Mucosa of stomach (tissue), 1 donor: ENCODE data around the gene LPAR3.

ENCODE experiments used
- H3K27me3 ChIP-seq: one replicate; pipeline ENCODE4 v1.7.0; 2013; ENCODE audit warnings: mild to moderate bottlenecking, low read length; ENCODE audit not compliant: control insufficient read depth, insufficient read depth
- H3K36me3 ChIP-seq: one replicate; pipeline ENCODE4 v1.7.0; 2013; ENCODE audit warnings: low read length; ENCODE audit not compliant: control insufficient read depth, insufficient read depth
- H3K4me1 ChIP-seq: one replicate; pipeline ENCODE4 v1.7.0; 2013; ENCODE audit warnings: mild to moderate bottlenecking, low read length; ENCODE audit not compliant: control insufficient read depth, insufficient read depth
- H3K4me3 ChIP-seq: one replicate; pipeline ENCODE4 v1.7.0; 2013; ENCODE audit warnings: low read length
- H3K9ac ChIP-seq: one replicate; pipeline ENCODE4 v1.7.0; 2013; ENCODE audit warnings: mild to moderate bottlenecking, low read length, moderate library complexity
- H3K9me3 ChIP-seq: one replicate; pipeline ENCODE4 v1.7.0; 2013; ENCODE audit warnings: mild to moderate bottlenecking, low read length, moderate library complexity; ENCODE audit not compliant: control insufficient read depth
- donor health status: Pancreatic carcinoma.

LPAR3 gene

DNA sequence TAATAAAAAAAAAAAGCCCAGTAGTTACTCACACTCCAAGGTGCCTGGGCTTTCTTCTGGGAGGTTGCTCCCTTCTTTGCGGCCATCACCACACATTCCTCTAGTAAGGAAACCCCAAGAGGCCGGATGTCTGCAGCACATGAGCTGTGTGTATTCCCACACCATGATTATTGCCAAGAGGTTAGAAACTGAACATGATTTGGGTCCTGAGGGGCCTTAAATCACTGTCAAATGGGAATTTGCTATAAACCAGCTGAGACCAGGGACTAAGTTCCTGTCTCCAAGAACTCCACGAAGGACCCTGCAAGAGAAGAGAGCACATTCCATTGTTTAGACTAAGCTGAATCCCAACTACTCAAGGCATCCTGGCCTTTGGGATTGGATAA lies 117.5 kb downstream of the LPAR3 start:
- H3K4me1 ChIP-seq: no peaks in the 10 kb centered on the region
- no peaks in the 10 kb centered on the region for H3K27me3 ChIP-seq
- H3K9me3 ChIP-seq: no peaks in the 10 kb centered on the region
- H3K36me3 ChIP-seq: no peaks in the 10 kb centered on the region
- no peak overlapping the region for H3K9ac ChIP-seq
- no peak overlapping the region for H3K4me3 ChIP-seq

DNA sequence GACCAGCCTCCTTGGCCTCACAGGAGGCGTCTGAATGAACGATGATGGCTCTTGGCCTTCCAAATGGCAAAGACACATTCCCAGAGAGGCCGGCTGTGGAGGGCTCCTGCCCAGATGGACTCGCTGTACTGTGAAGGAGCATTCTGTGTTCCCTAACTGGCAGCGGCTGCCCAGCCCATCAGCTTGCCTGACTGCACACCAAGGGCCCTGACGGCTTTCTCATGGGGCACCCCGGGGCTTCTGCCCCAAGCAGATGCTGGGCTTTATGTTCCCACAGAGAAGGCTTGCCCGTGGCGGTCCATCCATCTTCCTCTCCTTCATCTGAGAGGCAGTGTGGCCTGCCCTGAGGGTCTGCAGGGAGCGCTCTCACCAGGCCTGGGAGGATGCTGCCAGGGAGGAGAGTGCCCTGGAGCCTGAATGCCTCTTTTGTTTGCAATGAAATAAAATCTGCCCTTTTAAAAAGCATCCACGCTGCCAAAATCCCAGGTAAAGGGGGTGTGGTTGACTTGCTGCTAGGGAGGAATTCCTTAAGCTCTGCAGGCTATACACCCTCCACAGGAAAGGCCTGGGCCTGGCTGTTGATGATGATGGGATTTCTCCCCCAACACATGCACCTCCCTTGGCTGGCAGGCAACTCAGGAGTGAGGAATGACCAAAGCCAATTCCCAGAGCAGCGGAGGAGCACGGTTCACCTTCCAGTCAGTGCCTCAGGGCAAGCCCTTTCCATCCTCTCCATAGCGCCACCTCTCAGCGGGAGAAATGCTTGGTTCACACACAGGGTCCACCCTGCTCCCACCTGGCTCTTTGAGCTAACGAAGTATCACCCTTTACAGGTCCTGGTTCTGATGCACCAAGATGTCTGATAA lies 118.1 kb downstream of the LPAR3 start:
- Histone ChIP-seq H3K36me3 (no peaks in the 10 kb centered on the region), H3K27me3 (no peaks in the 10 kb centered on the region), H3K4me3 (no peak overlapping the region), H3K9me3 (no peaks in the 10 kb centered on the region), H3K9ac (no peak overlapping the region), H3K4me1 (no peaks in the 10 kb centered on the region)

DNA sequence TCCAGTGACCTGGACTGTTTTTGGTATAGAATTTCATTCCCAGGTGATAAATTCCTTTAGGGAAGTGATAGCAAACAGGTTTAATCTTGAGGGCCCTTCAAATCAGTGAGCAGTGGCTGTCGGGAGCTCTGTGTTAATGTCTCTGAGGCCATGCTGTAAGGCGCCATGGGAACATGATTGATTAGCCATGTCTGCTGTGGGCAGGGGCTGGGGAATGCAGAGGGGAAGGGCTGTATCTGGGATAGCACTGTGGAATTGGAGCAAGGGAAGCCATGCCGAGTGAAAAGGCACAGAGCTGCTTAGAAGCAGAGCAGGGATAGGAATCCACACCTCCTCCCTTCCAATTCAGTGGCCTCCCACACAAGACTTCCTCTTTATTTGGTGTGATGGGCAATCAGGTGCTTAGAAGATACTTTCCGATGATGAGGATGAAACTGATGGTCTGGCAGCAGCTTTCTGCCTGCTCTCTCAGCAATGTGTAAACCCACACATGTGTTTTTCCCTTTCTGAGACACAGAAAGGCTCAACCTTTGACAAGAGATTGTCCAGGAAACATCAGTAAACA lies 119.0 kb downstream of the LPAR3 start:
- no peaks in the 10 kb centered on the region for H3K9me3 ChIP-seq
- no peak overlapping the region for H3K9ac ChIP-seq
- no peaks in the 10 kb centered on the region for H3K27me3 ChIP-seq
- H3K4me3 ChIP-seq: no peak overlapping the region
- H3K36me3 ChIP-seq: no peaks in the 10 kb centered on the region
- H3K4me1 ChIP-seq: no peaks in the 10 kb centered on the region

DNA sequence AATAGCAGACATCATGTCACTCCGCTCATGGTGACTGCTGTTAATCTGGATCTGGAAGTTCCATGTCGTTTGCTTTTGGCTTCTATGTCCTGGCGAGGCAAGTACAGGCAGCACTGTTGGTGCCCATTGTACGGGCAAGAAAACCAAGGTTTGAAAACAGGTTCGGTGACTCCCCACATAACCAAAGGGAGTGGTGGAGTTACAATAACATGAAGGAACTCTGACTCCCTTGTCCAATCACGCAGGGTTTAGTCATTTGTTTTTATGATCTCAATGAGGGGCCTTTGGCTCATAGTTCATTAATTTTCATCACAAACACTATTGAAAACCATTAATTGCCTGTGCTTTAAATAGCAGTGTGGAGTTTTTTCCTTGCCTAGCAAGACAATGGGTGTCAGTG lies 119.8 kb downstream of the LPAR3 start:
- Histone ChIP-seq H3K9me3 (no peaks in the 10 kb centered on the region), H3K4me3 (no peak overlapping the region), H3K36me3 (no peaks in the 10 kb centered on the region), H3K4me1 (no peaks in the 10 kb centered on the region), H3K27me3 (no peaks in the 10 kb centered on the region), H3K9ac (no peak overlapping the region)

DNA sequence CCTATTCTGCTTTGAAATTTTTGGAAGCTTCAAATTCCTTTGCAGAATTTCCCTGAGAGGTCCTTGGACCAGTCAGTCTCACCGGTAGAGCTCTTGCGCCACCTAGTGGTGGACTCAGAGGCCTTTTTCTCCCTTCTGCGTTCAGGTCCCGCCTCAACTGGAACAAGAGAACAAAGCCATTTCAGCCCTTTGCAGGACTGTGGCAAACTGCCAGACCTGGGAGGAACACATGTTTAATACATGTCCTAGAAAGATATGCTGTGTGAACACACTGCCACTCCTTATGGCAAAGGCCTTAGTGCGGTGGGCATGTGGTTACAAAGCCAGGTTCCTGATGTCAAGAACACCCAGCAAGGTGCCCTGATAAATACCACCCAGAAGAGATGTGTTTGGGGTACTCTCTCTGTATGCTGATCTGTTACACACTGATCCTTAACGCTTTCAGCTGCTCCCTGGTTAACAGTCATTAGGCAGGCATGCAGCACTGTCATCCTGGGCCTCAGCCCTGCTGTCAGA lies 120.5 kb downstream of the LPAR3 start:
- no peaks in the 10 kb centered on the region for H3K4me1 ChIP-seq
- no peaks in the 10 kb centered on the region for H3K9me3 ChIP-seq
- no peak overlapping the region for H3K9ac ChIP-seq
- no peaks in the 10 kb centered on the region for H3K27me3 ChIP-seq
- H3K36me3 ChIP-seq: no peaks in the 10 kb centered on the region
- H3K4me3 ChIP-seq: no peak overlapping the region

DNA sequence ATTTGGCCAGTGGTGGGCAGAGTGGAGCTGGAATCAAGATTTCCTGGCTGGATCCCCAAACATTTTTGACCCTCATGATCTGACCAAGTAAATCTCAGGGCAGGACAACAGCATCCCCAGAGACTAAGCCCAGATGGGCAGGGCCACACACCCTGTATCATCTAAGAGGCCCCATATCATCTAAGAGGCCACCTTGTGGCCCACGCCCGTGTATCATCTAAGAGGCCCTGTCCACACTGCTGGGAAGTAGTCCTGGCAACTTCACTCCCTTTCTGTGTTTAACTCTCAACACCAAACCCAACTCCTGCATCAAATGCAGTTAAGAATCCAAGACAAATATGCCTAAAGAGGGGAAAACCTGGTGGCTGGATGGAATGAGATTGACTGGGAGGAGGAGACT lies 121.1 kb downstream of the LPAR3 start:
- H3K4me3 ChIP-seq: no peak overlapping the region
- no peaks in the 10 kb centered on the region for H3K4me1 ChIP-seq
- no peaks in the 10 kb centered on the region for H3K9me3 ChIP-seq
- no peak overlapping the region for H3K9ac ChIP-seq
- H3K27me3 ChIP-seq: no peaks in the 10 kb centered on the region
- no peaks in the 10 kb centered on the region for H3K36me3 ChIP-seq

DNA sequence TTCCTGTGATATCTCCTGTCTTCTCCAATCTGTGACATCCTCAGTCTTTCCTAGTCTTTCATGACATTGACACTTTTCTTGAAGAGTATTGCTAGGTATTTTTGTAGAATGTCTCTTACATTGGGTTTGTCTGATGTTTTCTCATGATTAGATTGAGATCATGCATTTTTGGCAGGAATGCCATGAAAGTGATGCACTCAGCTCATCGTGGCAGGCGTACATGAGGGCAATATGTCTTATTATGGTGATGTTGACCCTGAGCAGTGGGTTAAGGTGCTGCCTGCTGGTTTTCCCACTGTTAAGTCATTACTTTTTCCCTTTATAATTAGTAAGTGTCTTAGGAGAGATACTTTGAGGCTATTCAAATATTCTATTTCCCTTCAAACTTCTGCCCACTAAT lies 122.5 kb downstream of the LPAR3 start:
- H3K4me3 ChIP-seq: no peak overlapping the region
- no peaks in the 10 kb centered on the region for H3K36me3 ChIP-seq
- no peaks in the 10 kb centered on the region for H3K27me3 ChIP-seq
- H3K9me3 ChIP-seq: no peaks in the 10 kb centered on the region
- H3K9ac ChIP-seq: no peak overlapping the region
- no peaks in the 10 kb centered on the region for H3K4me1 ChIP-seq

DNA sequence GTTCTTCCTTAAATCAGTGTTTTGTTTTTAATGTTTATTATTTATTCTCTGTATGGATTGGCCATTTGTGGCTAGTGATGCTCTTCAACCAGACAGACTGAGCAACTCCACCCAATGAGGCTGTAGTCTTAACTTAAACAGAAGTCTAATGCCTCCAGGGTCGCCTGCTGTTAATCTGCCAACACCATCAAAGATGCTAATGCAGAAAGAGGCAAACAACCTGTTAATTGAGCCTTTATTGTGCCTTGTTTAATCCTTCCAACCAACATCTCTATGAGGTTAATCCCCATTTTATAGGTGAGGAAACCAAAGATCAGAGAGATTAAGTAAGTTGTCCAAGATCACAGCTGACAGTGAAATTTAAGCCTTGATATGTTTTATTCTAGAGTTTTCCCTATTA lies 123.4 kb downstream of the LPAR3 start:
- H3K9ac ChIP-seq: no peak overlapping the region
- H3K9me3 ChIP-seq: no peaks in the 10 kb centered on the region
- H3K27me3 ChIP-seq: no peaks in the 10 kb centered on the region
- no peak overlapping the region for H3K4me3 ChIP-seq
- H3K36me3 ChIP-seq: no peaks in the 10 kb centered on the region
- no peaks in the 10 kb centered on the region for H3K4me1 ChIP-seq

DNA sequence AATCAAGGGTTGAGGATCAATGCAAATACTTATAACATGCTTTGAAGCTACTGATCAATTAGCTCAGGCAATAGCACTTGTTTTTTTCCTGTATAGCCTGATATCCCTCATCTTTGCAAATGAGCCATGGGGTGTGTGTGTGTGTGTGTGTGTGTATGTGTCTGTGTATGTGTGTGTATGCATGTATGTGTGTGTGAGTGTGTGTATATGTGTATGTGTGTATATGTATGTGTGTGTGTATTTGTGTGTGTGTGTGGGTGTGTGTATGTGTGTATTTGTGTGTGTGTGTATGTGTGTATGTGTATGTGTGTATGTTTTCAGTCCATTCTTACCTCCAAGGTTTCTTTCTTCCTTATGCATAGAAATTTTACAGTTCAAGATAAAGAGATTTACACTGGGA lies 124.4 kb downstream of the LPAR3 start:
- H3K4me3 ChIP-seq: no peak overlapping the region
- no peaks in the 10 kb centered on the region for H3K27me3 ChIP-seq
- no peaks in the 10 kb centered on the region for H3K36me3 ChIP-seq
- no peaks in the 10 kb centered on the region for H3K9me3 ChIP-seq
- no peaks in the 10 kb centered on the region for H3K4me1 ChIP-seq
- no peak overlapping the region for H3K9ac ChIP-seq

DNA sequence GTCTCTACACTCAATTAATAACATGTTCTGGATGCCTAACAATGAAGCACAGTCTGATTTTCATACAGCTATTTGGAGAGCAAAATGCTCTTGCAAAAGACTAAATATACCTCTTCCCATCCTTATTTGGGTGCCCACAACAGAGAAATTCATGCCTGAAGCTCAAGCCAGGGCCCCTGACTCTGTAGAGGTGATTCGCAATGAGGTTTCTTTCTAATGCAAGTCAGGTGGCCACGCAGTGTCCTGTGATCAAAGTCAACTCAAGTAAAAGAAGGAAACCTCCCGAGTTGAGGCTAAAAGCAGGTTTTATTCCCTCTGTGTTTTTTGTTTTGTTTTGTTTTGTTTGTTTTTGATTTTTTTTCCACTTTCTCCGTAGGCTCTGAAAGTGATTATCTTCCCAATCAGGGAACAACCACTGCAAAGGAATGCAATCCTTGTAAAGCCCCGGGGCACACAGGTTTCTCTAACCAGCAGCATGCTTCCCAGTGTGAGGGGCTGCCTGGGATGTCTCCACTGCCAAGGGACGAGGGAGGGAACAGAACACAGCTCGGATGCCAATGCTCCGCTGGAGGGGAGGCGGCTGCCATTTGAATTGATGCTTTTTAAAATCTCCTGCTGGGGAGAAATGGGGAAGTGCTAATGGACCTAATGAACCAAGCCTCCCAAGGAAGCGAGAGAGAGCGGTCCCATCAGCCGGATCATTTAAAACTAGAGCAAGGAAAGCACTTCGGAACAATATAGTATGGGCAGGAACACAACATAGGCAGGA lies 128.9 kb downstream of the LPAR3 start:
- Histone ChIP-seq H3K36me3 (no peaks in the 10 kb centered on the region), H3K4me3 (no peak overlapping the region), H3K9ac (no peak overlapping the region), H3K9me3 (no peaks in the 10 kb centered on the region), H3K27me3 (no peaks in the 10 kb centered on the region), H3K4me1 (peaks cover 14% of the 10 kb centered on the region)

DNA sequence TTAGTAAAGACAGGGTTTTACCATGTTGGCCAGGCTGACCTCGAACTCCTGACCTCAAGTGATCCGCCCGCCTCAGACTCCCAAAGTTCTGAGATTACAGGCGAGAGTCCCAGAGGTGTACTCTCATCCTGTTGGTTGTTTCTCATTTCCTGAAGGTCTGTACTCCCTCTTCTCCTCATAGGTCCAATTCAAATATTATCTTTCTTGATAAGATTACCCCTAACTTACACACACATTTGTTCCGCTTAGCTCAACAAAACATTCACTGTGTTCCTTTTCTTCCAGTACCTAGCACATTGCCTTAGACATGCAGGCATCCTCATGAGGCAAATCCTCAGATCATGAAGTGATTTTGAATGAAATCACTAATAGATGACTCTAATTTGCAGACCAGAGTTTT lies 130.3 kb downstream of the LPAR3 start:
- H3K4me1 ChIP-seq: peaks cover 23% of the 10 kb centered on the region
- H3K36me3 ChIP-seq: no peaks in the 10 kb centered on the region
- H3K4me3 ChIP-seq: no peak overlapping the region
- no peak overlapping the region for H3K9ac ChIP-seq
- no peaks in the 10 kb centered on the region for H3K27me3 ChIP-seq
- no peaks in the 10 kb centered on the region for H3K9me3 ChIP-seq
